BJ (cell line): ENCODE results near the gene CHID1. TPM values are rescaled to one million over a fixed set of nuclear protein-coding genes. Genes with fewer than 3 reads are reported as not detected.

ENCODE experiments used
- CTCF ChIA-PET: fragments of 350-600 bp; formaldehyde crosslinking; extraction: SDS; loops from one replicate; lab custom pipeline; 2021; ENCODE audit warnings: antibody characterized with exemption, inconsistent platforms; lab: Yijun Ruan, JAX
- POLR2A ChIA-PET: fragments of 300-600 bp; sonication (Branson Sonifier 250); formaldehyde crosslinking; extraction: SDS; loops from one replicate; lab custom pipeline; 2021; ENCODE audit warnings: antibody characterized with exemption; lab: Charles Lee
- DNase-seq: peaks from one replicate; pipeline ENCODE4 v3.0.0-alpha.2; 2011; ENCODE audit warnings: low read depth
- H3K27me3 ChIP-seq: 2 replicates; pipeline ENCODE4 v1.6.0; 2011; ENCODE audit warnings: low read length; ENCODE audit not compliant: control insufficient read depth, insufficient read depth
- H3K36me3 ChIP-seq: 2 replicates; pipeline ENCODE4 v1.5.1; 2011; ENCODE audit warnings: low read length; ENCODE audit not compliant: control insufficient read depth, insufficient read depth
- H3K4me3 ChIP-seq: 2 replicates; pipeline ENCODE4 v1.5.1; 2011; ENCODE audit warnings: low read depth, mild to moderate bottlenecking, control low read depth, low read length
- CTCF ChIP-seq: IDR thresholded peaks from 2 replicates; pipeline ENCODE4 v1.5.1; 2011; ENCODE audit warnings: low read depth, mild to moderate bottlenecking, control low read depth, inconsistent platforms, low read length, moderate library complexity; ENCODE audit not compliant: insufficient read depth
- polyA plus RNA-seq: library from polyadenylated mRNA; depleted of rRNA; stranded (reverse); fragments of >200 nt; gene quantifications from 2 replicates; pipeline ENCODE4 v1.2.3, GENCODE V29; 2011

CHID1 gene
- polyA plus RNA-seq, 1 experiment: 178 TPM

DNA sequence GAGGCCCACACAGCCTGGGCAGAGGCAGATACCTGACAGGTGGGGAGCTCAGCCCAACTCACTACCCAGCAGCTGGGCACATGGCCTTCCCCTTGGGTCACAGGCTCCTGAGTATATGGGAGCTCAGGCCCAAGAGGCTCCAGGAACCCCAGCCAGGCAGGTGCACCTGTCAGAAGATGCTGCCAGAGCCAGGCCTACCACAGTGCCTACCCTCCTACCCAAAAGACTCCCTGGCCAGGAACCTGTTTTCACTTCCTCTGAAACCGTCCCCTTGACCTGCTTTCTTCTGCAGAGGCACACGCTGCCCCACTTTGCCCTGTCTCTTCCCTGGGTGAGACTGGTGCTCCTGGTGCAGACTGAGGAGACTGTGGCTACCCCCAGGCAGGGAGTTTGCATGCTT is 2.9 kb downstream of the CHID1 start:
- POLR2A ChIA-PET: no interaction called here
- Histone ChIP-seq H3K27me3 (no peaks in the 10 kb centered on the region), H3K36me3 (peaks cover 19% of the 10 kb centered on the region), H3K4me3 (no peak overlapping the region)
- TF ChIP-seq CTCF: no peak
- CTCF ChIA-PET: no interaction called here
- DNase-seq: no peak

DNA sequence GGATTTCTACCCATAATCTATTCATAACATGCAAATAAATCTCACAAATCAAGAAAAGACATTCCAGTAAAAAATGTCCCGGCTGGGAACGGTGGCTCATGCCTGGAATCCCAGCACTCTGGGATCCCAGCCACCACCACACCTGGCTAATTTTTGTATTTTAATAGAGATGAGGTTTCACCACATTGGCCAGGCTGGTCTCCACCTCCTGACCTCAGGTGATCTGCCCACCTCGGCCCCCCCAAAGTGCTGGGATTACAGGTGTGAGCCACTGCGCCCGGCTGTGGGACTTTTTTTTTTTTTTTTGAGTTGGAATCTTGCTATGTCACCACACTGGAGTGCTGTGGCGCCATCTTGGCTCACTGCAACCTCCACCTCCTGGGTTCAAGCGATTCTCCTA is 4.7 kb downstream of the CHID1 start:
- no peak overlapping the region for H3K4me3 ChIP-seq
- POLR2A ChIA-PET: interaction anchor here (0.6 kb wide), 1 partner anchor 73 kb away, joined by 5 read pairs; the partner anchor contains the start of gene CD151
- H3K36me3 ChIP-seq: peaks cover 33% of the 10 kb centered on the region
- TF ChIP-seq CTCF: no peak
- H3K27me3 ChIP-seq: no peaks in the 10 kb centered on the region
- no peak for DNase-seq
- CTCF ChIA-PET: no interaction called here

DNA sequence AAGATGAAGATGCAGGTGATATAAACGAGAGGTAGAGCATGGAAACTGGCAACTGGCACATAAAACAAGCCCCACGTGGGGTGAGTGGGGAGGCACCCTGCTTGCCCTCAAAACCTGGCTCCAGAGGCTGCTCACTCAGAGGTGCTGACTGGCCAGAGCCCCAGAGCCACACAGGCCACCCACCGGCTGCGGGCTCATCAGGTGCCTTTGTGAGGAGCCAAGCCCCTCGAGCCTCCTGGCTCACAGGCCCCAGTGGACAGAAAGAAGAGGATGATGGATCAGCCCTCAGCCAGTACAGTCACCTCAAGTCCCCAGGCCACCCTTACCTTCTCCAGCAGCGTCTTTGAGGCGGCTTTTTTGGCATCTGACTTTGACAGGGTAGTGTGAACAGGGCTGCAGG is 6.2 kb downstream of the CHID1 start:
- Histone ChIP-seq H3K27me3 (no peaks in the 10 kb centered on the region), H3K4me3 (no peak overlapping the region), H3K36me3 (peaks cover 47% of the 10 kb centered on the region)
- ChIA-PET POLR2A (no interaction called here), CTCF (no interaction called here)
- no peak for DNase-seq
- TF ChIP-seq CTCF: no peak

GRCh38 chr11:901452-902061 is 9.1 kb downstream of the CHID1 start:
- CTCF ChIA-PET: interaction anchor here (0.6 kb wide), 1 partner anchor 9 kb away, joined by 3 read pairs; no protein-coding TSS in a partner anchor
- H3K36me3 ChIP-seq: peaks cover 48% of the 10 kb centered on the region
- POLR2A ChIA-PET: no interaction called here
- no peaks in the 10 kb centered on the region for H3K27me3 ChIP-seq
- no peak overlapping the region for H3K4me3 ChIP-seq
- TF ChIP-seq CTCF: no peak
- no peak for DNase-seq

DNA sequence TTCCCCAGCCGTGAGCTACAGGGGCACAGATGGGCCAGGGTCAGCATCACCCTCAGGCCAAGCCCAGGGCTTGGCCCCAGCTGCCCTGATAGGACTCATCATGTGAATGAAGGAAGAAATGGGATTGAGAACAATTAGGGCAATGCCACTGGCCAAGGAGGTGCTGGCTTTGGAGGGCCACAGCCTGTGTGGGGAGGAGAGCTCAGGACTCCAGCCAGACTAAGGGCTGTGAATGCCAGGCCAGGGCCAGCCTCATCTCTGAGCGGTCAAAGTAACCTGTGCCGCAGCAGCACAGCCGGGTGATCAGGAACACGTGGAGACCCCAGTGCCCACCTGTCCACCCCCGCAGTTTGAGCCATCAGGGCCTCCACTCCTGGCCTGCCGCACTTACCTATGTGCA is 10.1 kb downstream of the CHID1 start:
- ChIA-PET POLR2A (no interaction called here), CTCF (no interaction called here)
- no peak for TF ChIP-seq CTCF
- H3K36me3 ChIP-seq: peaks cover 48% of the 10 kb centered on the region
- no peaks in the 10 kb centered on the region for H3K27me3 ChIP-seq
- no peak overlapping the region for H3K4me3 ChIP-seq
- no peak for DNase-seq
